SU-DHL-6 (cell line): ENCODE results near the gene GMDS.

Experiments
- H2AFZ ChIP-seq: fragments of 200-600 bp; sonication (generic); 2 replicates; pipeline ENCODE4 v1.6.1; 2014; ENCODE audit warnings: low read depth, mild to moderate bottlenecking, moderate library complexity, mixed read lengths, antibody characterized with exemption, low read length; ENCODE audit not compliant: severe bottlenecking
- H3F3A ChIP-seq: fragments of 200-600 bp; shearing (Covaris generic); 2 replicates; pipeline ENCODE4 v1.6.0; 2016; ENCODE audit warnings: antibody characterized with exemption, mild to moderate bottlenecking; ENCODE audit not compliant: insufficient read depth
- H3K27ac ChIP-seq: fragments of 200-600 bp; sonication (generic); 2 replicates; pipeline ENCODE4 v1.5.1; 2016; ENCODE audit warnings: low read depth, mild to moderate bottlenecking, low read length, moderate library complexity, mixed read lengths
- H3K27me3 ChIP-seq: fragments of 200-600 bp; sonication (generic), shearing (Covaris generic); 2 replicates; pipeline ENCODE4 v1.6.0; 2014; ENCODE audit warnings: mild to moderate bottlenecking, low read length
- H3K36me3 ChIP-seq: fragments of 200-600 bp; sonication (generic); 2 replicates; pipeline ENCODE4 v1.6.1; 2014; ENCODE audit warnings: mild to moderate bottlenecking, low read length, mixed read lengths
- H3K4me2 ChIP-seq: fragments of 300-600, 200-600 bp; shearing (Covaris generic), sonication (generic); 2 replicates; pipeline ENCODE4 v1.6.0; 2014; ENCODE audit warnings: low read length, low read depth, mild to moderate bottlenecking; ENCODE audit not compliant: poor library complexity, severe bottlenecking
- H3K4me3 ChIP-seq: fragments of 200-600 bp; sonication (generic); 2 replicates; pipeline ENCODE4 v1.5.1; 2014; ENCODE audit warnings: antibody characterized with exemption, low read length, mild to moderate bottlenecking, mixed read lengths; ENCODE audit not compliant: insufficient read depth, poor library complexity, severe bottlenecking
- H3K79me2 ChIP-seq: fragments of 200-600 bp; sonication (generic); 2 replicates; pipeline ENCODE4 v1.6.1; 2014; ENCODE audit warnings: mild to moderate bottlenecking, low read length, moderate library complexity; ENCODE audit not compliant: insufficient read depth
- H3K9ac ChIP-seq: fragments of 200-600 bp; sonication (generic); 2 replicates; pipeline ENCODE4 v1.7.0; 2014; ENCODE audit warnings: mild to moderate bottlenecking, low read length
- H3K9me2 ChIP-seq: fragments of 200-600 bp; sonication (generic); replicated peaks from 2 replicates; pipeline ENCODE4 v1.6.1; 2014; ENCODE audit warnings: low read length; ENCODE audit not compliant: insufficient read depth
- H3K9me3 ChIP-seq: fragments of 200-600 bp; sonication (generic); 2 replicates; pipeline ENCODE4 v1.6.1; 2014; ENCODE audit warnings: low read length, mixed read lengths; ENCODE audit not compliant: insufficient read depth
- H4K20me1 ChIP-seq: fragments of 200-600 bp; sonication (generic); 2 replicates; pipeline ENCODE4 v1.6.1; 2014; ENCODE audit warnings: low read depth, mild to moderate bottlenecking, antibody characterized with exemption, low read length, moderate library complexity, mixed read lengths
- CTCF ChIP-seq: fragments of 200-600 bp; sonication (generic); IDR thresholded peaks from one replicate; pipeline ENCODE4 v1.5.1; 2017; ENCODE audit warnings: antibody characterized with exemption, mild to moderate bottlenecking, low read length, moderate library complexity; ENCODE audit not compliant: insufficient read depth, poor library complexity, severe bottlenecking
- EZH2phosphoT487 ChIP-seq: fragments of 200-600 bp; sonication (generic), shearing (Covaris generic); conservative IDR thresholded peaks from 2 replicates; pipeline ENCODE4 v1.6.1; 2018; ENCODE audit warnings: mild to moderate bottlenecking, antibody characterized with exemption, low read length, moderate library complexity, mixed read lengths

Gene GMDS

GRCh38 chr6:1988843-1989242 is 256.6 kb downstream of the GMDS start:
- Histone ChIP-seq H3K27me3 (no peaks in the 10 kb centered on the region), H3K36me3 (no peaks in the 10 kb centered on the region), H3K9me3 (no peaks in the 10 kb centered on the region), H3K27ac (no peak overlapping the region), H2AFZ (no peak overlapping the region), H4K20me1 (no peaks in the 10 kb centered on the region), H3K9ac (no peak overlapping the region), H3F3A (no peaks in the 10 kb centered on the region), H3K4me2 (no peak overlapping the region), H3K9me2 (no peaks in the 10 kb centered on the region), H3K79me2 (no peaks in the 10 kb centered on the region), H3K4me3 (no peak overlapping the region)
- no peak for TF ChIP-seq CTCF
- no peak for TF ChIP-seq EZH2phosphoT487

DNA sequence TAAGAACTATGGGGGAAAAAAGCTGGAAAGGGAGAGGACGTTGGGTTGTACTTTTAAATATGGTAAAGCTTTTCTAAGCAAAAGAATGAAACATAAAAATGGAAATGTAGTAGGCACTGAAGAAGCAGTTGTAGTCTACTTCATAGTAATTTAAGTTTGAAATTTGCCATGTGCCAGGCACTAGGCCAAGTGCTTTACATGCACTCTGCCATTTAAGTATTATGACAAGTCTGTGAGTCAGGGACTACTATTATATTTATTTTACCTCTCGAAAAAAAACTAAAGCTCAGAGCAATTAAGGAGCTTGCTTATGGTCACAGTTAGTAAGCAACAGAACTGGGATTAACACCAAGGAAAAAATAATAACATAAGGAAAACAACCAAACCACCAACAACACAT is 257.8 kb downstream of the GMDS start:
- no peaks in the 10 kb centered on the region for H3K27me3 ChIP-seq
- no peaks in the 10 kb centered on the region for H3F3A ChIP-seq
- H3K9me3 ChIP-seq = no peaks in the 10 kb centered on the region
- H2AFZ ChIP-seq = no peak overlapping the region
- H3K79me2 ChIP-seq = no peaks in the 10 kb centered on the region
- H3K36me3 ChIP-seq = no peaks in the 10 kb centered on the region
- no peaks in the 10 kb centered on the region for H4K20me1 ChIP-seq
- no peak overlapping the region for H3K9ac ChIP-seq
- H3K9me2 ChIP-seq = no peaks in the 10 kb centered on the region
- no peak overlapping the region for H3K4me3 ChIP-seq
- TF ChIP-seq EZH2phosphoT487 (no peak), CTCF (no peak)
- H3K4me2 ChIP-seq = no peak overlapping the region
- H3K27ac ChIP-seq = no peak overlapping the region

GRCh38 chr6:1986454-1987243 is 258.8 kb downstream of the GMDS start:
- Histone ChIP-seq H3K36me3 (no peaks in the 10 kb centered on the region), H3K4me2 (no peak overlapping the region), H3K9me3 (no peaks in the 10 kb centered on the region), H3K79me2 (no peaks in the 10 kb centered on the region), H2AFZ (no peak overlapping the region), H3K9ac (no peak overlapping the region), H3K9me2 (no peaks in the 10 kb centered on the region), H3K4me3 (no peak overlapping the region), H3K27ac (no peak overlapping the region), H3K27me3 (no peaks in the 10 kb centered on the region), H3F3A (no peaks in the 10 kb centered on the region), H4K20me1 (no peaks in the 10 kb centered on the region)
- TF ChIP-seq CTCF (no peak), EZH2phosphoT487 (no peak)
